SK-N-SH treated with all-trans-retinoic acid at 6 μM for 48 hours (cell line): ENCODE results near the gene ARSB.

Experiments
- ATAC-seq: fragments of 200-7000 bp; cut with Tn5 transposase; 3 replicates; pipeline ENCODE4 v1.9.1; 2020; ENCODE audit warnings: mild to moderate bottlenecking, moderate library complexity
- ARNTL ChIP-seq: fragments of 450-650 bp; formaldehyde crosslinking; IDR thresholded peaks from 2 replicates; pipeline ENCODE4 v1.5.0; 2020; ENCODE audit warnings: low read depth, mild to moderate bottlenecking, moderate library complexity, borderline replicate concordance
- BACH2 ChIP-seq: fragments of 250-450 bp; sonication (Bioruptor Pico); IDR thresholded peaks from 2 replicates; pipeline ENCODE4 v1.9.0; 2021; ENCODE audit warnings: mild to moderate bottlenecking, borderline replicate concordance
- CSDC2 ChIP-seq: fragments of 250-450 bp; sonication (Bioruptor Pico); IDR thresholded peaks from 2 replicates; pipeline ENCODE4 v1.5.0; 2020; ENCODE audit warnings: mild to moderate bottlenecking, moderate library complexity
- ESRRG ChIP-seq: fragments of 250-450 bp; sonication (Bioruptor Pico); IDR thresholded peaks from 2 replicates; pipeline ENCODE4 v1.6.1; 2021; ENCODE audit warnings: mild to moderate bottlenecking
- GLIS3 ChIP-seq: fragments of 250-450 bp; sonication (Bioruptor Pico); IDR thresholded peaks from 2 replicates; pipeline ENCODE4 v1.5.0; 2020; ENCODE audit warnings: mild to moderate bottlenecking, moderate library complexity
- ISL1 ChIP-seq: fragments of 250-450 bp; sonication (Bioruptor Pico); IDR thresholded peaks from 2 replicates; pipeline ENCODE4 v2.1.2; 2022; ENCODE audit warnings: mild to moderate bottlenecking, moderate library complexity
- OSR1 ChIP-seq: fragments of 250-450 bp; sonication (Bioruptor Pico); IDR thresholded peaks from 2 replicates; pipeline ENCODE4 v1.8.0; 2022; ENCODE audit warnings: moderate library complexity, mild to moderate bottlenecking, inconsistent platforms
- PPARA ChIP-seq: fragments of 250-450 bp; sonication (Bioruptor Pico); IDR thresholded peaks from 2 replicates; pipeline ENCODE4 v1.5.0; 2020; ENCODE audit warnings: mild to moderate bottlenecking, borderline replicate concordance
- RARB ChIP-seq: fragments of 250-450 bp; sonication (Bioruptor Pico); IDR thresholded peaks from 2 replicates; pipeline ENCODE4 v1.8.0; 2021; ENCODE audit warnings: mild to moderate bottlenecking, moderate library complexity
- SNAI2 ChIP-seq: fragments of 250-450 bp; sonication (Bioruptor Pico); IDR thresholded peaks from 2 replicates; pipeline ENCODE4 v1.5.0; 2020; ENCODE audit warnings: mild to moderate bottlenecking, moderate library complexity
- TCF4 ChIP-seq: fragments of 250-450 bp; sonication (Bioruptor Pico); IDR thresholded peaks from 2 replicates; pipeline ENCODE4 v1.8.0; 2021; ENCODE audit warnings: mild to moderate bottlenecking, moderate library complexity, borderline replicate concordance
- TOX ChIP-seq: fragments of 250-450 bp; sonication (Bioruptor Pico); IDR thresholded peaks from 2 replicates; pipeline ENCODE4 v1.8.0; 2021; ENCODE audit warnings: mild to moderate bottlenecking, moderate library complexity, borderline replicate concordance
- ZC3H10 ChIP-seq: fragments of 250-450 bp; sonication (Bioruptor Pico); IDR thresholded peaks from 2 replicates; pipeline ENCODE4 v1.5.1; 2021; ENCODE audit warnings: mild to moderate bottlenecking, moderate library complexity
- ZFP3 ChIP-seq: fragments of 250-450 bp; sonication (Bioruptor Pico); IDR thresholded peaks from 2 replicates; pipeline ENCODE4 v1.5.0; 2020; ENCODE audit warnings: mild to moderate bottlenecking, moderate library complexity
- ZFP30 ChIP-seq: fragments of 450-650 bp; formaldehyde crosslinking; IDR thresholded peaks from 2 replicates; pipeline ENCODE4 v1.5.0; 2022; ENCODE audit warnings: mild to moderate bottlenecking, moderate library complexity
- ZNF565 ChIP-seq: fragments of 450-650 bp; formaldehyde crosslinking; conservative IDR thresholded peaks from 2 replicates; pipeline ENCODE4 v1.5.0; 2020; ENCODE audit warnings: low read depth, mild to moderate bottlenecking, moderate library complexity
- ZNF70 ChIP-seq: fragments of 450-650 bp; formaldehyde crosslinking; IDR thresholded peaks from 2 replicates; pipeline ENCODE4 v1.5.0; 2020; ENCODE audit warnings: mild to moderate bottlenecking, moderate library complexity
- ZNF8 ChIP-seq: fragments of 450-650 bp; formaldehyde crosslinking; IDR thresholded peaks from 2 replicates; pipeline ENCODE4 v1.5.0; 2020; ENCODE audit warnings: mild to moderate bottlenecking, moderate library complexity
- TF ChIP-seq, protein P1 (sequence below): fragments of 250-450 bp; sonication (Bioruptor Pico); IDR thresholded peaks from 2 replicates; pipeline ENCODE4 v1.5.1; 2020; ENCODE audit warnings: low read depth, mild to moderate bottlenecking, moderate library complexity
- TF ChIP-seq, protein P2 (sequence below): fragments of 250-450 bp; sonication (Bioruptor Pico); IDR thresholded peaks from 2 replicates; pipeline ENCODE4 v1.5.1; 2021; ENCODE audit warnings: mild to moderate bottlenecking, moderate library complexity
- TF ChIP-seq, protein P3 (sequence below): fragments of 250-450 bp; sonication (Bioruptor Pico); IDR thresholded peaks from 2 replicates; pipeline ENCODE4 v1.8.0; 2021; ENCODE audit warnings: low read depth, mild to moderate bottlenecking, moderate library complexity, borderline replicate concordance
- TF ChIP-seq, protein P4 (sequence below): fragments of 250-450 bp; sonication (Bioruptor Pico); IDR thresholded peaks from 2 replicates; pipeline ENCODE4 v1.5.0; 2020; ENCODE audit warnings: mild to moderate bottlenecking, moderate library complexity

ARSB gene

DNA sequence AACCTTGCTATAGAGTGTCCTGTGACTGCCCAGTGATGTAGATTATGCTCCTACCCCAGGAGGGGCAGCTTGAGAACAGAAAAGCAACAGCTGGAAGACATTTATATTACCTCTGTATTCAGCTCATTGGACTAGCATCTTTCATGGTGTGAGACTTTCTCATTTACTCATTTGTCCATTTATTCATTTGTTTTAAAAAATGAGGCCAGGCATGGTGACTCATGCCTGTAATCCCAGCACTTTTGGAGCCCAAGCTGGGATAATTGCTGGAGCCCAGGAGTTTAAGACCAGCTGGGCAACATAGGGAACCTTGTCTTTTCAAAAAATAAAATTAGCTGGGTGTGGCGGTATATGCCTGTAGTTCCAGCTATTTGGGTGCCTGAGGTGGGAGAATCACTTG, 206.6 kb downstream of the ARSB start:
- no peak for ATAC-seq
- TF ChIP-seq, protein P1, sequence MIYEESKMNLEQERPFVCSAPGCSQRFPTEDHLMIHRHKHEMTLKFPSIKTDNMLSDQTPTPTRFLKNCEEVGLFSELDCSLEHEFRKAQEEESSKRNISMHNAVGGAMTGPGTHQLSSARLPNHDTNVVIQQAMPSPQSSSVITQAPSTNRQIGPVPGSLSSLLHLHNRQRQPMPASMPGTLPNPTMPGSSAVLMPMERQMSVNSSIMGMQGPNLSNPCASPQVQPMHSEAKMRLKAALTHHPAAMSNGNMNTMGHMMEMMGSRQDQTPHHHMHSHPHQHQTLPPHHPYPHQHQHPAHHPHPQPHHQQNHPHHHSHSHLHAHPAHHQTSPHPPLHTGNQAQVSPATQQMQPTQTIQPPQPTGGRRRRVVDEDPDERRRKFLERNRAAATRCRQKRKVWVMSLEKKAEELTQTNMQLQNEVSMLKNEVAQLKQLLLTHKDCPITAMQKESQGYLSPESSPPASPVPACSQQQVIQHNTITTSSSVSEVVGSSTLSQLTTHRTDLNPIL = no peak
- TF ChIP-seq CSDC2 (CRISPR knock-in tag) = no peak
- no peak for TF ChIP-seq GLIS3 (CRISPR knock-in tag)
- no peak for TF ChIP-seq SNAI2
- no peak for TF ChIP-seq ZFP30 (CRISPR knock-in tag)
- TF ChIP-seq, protein P2, sequence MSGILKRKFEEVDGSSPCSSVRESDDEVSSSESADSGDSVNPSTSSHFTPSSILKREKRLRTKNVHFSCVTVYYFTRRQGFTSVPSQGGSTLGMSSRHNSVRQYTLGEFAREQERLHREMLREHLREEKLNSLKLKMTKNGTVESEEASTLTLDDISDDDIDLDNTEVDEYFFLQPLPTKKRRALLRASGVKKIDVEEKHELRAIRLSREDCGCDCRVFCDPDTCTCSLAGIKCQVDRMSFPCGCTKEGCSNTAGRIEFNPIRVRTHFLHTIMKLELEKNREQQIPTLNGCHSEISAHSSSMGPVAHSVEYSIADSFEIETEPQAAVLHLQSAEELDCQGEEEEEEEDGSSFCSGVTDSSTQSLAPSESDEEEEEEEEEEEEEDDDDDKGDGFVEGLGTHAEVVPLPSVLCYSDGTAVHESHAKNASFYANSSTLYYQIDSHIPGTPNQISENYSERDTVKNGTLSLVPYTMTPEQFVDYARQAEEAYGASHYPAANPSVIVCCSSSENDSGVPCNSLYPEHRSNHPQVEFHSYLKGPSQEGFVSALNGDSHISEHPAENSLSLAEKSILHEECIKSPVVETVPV (CRISPR knock-in tag) = no peak
- TF ChIP-seq RARB (CRISPR knock-in tag) = no peak
- no peak for TF ChIP-seq BACH2 (CRISPR knock-in tag)
- TF ChIP-seq ESRRG (CRISPR knock-in tag) = no peak
- TF ChIP-seq TOX (CRISPR knock-in tag) = no peak
- TF ChIP-seq ZFP3 (CRISPR knock-in tag) = no peak
- no peak for TF ChIP-seq ZC3H10 (CRISPR knock-in tag)
- no peak for TF ChIP-seq ZNF8
- TF ChIP-seq, protein P3, sequence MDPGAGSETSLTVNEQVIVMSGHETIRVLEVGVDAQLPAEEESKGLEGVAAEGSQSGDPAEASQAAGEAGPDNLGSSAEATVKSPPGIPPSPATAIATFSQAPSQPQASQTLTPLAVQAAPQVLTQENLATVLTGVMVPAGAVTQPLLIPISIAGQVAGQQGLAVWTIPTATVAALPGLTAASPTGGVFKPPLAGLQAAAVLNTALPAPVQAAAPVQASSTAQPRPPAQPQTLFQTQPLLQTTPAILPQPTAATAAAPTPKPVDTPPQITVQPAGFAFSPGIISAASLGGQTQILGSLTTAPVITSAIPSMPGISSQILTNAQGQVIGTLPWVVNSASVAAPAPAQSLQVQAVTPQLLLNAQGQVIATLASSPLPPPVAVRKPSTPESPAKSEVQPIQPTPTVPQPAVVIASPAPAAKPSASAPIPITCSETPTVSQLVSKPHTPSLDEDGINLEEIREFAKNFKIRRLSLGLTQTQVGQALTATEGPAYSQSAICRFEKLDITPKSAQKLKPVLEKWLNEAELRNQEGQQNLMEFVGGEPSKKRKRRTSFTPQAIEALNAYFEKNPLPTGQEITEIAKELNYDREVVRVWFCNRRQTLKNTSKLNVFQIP = no peak
- TF ChIP-seq, protein P4, sequence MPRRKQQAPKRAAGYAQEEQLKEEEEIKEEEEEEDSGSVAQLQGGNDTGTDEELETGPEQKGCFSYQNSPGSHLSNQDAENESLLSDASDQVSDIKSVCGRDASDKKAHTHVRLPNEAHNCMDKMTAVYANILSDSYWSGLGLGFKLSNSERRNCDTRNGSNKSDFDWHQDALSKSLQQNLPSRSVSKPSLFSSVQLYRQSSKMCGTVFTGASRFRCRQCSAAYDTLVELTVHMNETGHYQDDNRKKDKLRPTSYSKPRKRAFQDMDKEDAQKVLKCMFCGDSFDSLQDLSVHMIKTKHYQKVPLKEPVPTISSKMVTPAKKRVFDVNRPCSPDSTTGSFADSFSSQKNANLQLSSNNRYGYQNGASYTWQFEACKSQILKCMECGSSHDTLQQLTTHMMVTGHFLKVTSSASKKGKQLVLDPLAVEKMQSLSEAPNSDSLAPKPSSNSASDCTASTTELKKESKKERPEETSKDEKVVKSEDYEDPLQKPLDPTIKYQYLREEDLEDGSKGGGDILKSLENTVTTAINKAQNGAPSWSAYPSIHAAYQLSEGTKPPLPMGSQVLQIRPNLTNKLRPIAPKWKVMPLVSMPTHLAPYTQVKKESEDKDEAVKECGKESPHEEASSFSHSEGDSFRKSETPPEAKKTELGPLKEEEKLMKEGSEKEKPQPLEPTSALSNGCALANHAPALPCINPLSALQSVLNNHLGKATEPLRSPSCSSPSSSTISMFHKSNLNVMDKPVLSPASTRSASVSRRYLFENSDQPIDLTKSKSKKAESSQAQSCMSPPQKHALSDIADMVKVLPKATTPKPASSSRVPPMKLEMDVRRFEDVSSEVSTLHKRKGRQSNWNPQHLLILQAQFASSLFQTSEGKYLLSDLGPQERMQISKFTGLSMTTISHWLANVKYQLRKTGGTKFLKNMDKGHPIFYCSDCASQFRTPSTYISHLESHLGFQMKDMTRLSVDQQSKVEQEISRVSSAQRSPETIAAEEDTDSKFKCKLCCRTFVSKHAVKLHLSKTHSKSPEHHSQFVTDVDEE = no peak
- TF ChIP-seq ISL1 (CRISPR knock-in tag) = no peak
- no peak for TF ChIP-seq TCF4 (CRISPR knock-in tag)
- TF ChIP-seq OSR1 = no peak
- no peak for TF ChIP-seq ZNF70
- TF ChIP-seq PPARA (CRISPR knock-in tag) = no peak

DNA sequence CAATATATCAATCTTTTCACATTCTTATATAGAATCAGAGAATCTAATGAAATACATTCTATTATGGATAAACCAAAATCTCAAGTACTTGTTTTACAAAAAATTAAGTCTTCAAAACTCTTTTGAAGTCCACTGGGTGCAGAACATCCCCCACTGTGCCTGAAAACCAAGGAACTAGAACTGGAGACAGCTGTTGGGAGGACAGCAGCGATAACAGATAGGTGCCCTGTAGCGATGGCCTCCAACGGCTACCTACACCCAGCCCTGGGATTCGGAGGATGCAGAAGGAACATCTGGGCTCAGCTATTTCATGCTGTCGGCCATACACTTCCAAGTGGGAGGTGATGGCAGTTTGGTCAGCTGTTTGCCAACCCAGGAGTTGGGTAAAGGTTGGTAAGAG, 207.2 kb downstream of the ARSB start:
- TF ChIP-seq PPARA (CRISPR knock-in tag) = no peak
- no peak for TF ChIP-seq ZFP3 (CRISPR knock-in tag)
- TF ChIP-seq CSDC2 (CRISPR knock-in tag) = no peak
- TF ChIP-seq ZNF70 = no peak
- TF ChIP-seq ZC3H10 (CRISPR knock-in tag) = no peak
- no peak for TF ChIP-seq RARB (CRISPR knock-in tag)
- no peak for TF ChIP-seq ARNTL (CRISPR knock-in tag)
- TF ChIP-seq ZNF565 (CRISPR knock-in tag) = no peak
- TF ChIP-seq, all 23 proteins: peak for 0
- no peak for ATAC-seq

DNA sequence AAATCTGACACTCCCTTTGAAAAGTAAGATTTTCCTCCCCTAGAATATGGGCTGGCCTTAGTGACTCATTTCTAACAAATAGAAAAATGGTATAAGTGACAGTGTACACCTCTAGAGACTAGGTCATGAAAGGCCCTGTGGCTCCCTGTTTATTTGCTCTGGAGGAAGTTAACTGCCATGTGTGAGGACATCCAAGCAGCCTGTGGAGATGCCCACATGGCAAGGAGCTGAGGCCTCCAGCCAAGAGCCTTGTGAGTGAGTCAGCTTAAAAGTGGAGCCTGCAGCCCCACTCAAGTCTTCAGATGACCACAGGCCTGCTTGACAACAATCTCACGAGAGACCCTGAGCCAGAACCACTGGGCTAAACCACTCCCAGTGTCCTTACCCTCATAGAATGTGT, 208.5 kb downstream of the ARSB start:
- no peak for ATAC-seq
- TF ChIP-seq ZFP3 (CRISPR knock-in tag) (no peak), OSR1 (no peak), ZNF565 (CRISPR knock-in tag) (no peak), ZC3H10 (CRISPR knock-in tag) (no peak), TCF4 (CRISPR knock-in tag) (no peak), CSDC2 (CRISPR knock-in tag) (no peak), ARNTL (CRISPR knock-in tag) (no peak), ZNF8 (no peak), ESRRG (CRISPR knock-in tag) (no peak)
- TF ChIP-seq, protein P2 (CRISPR knock-in tag) = no peak
- TF ChIP-seq, all 23 proteins: peak for 0
